UCSD-AML1 (cell line): ENCODE results near the gene MEDAG.

Experiments
- DNase-seq: peaks from one replicate; lab custom pipeline; 2025; ENCODE audit not compliant: unreplicated experiment; lab: John Stamatoyannopoulos, UW

MEDAG gene

GRCh38 chr13:30936971-30937370, 30.9 kb downstream of the MEDAG start:
- no peak for DNase-seq

- DNase-seq = no peak
Measured at GRCh38 chr13:30943881-30944280, 37.8 kb downstream of the MEDAG start.

- DNase-seq = no peak
Measured at GRCh38 chr13:30957258-30957943, 51.3 kb downstream of the MEDAG start.

GRCh38 chr13:30959678-30960077, 53.6 kb downstream of the MEDAG start:
- no peak for DNase-seq

GRCh38 chr13:30963791-30964190, 57.7 kb downstream of the MEDAG start:
- DNase-seq = no peak

- no peak for DNase-seq
Measured at GRCh38 chr13:30965380-30965779, 59.3 kb downstream of the MEDAG start.

GRCh38 chr13:30966101-30966500, 60.0 kb downstream of the MEDAG start:
- DNase-seq = no peak

GRCh38 chr13:30968846-30969245, 62.8 kb downstream of the MEDAG start:
- no peak for DNase-seq

GRCh38 chr13:30971575-30971974, 65.5 kb downstream of the MEDAG start:
- no peak for DNase-seq

- DNase-seq = no peak
Measured at GRCh38 chr13:30972888-30973377, 66.9 kb downstream of the MEDAG start.

- DNase-seq = no peak
Measured at GRCh38 chr13:30974350-30974749, 68.3 kb downstream of the MEDAG start.
